ENCODE data around the gene CDK9.

The CDK9 gene

GRCh38 chr9:127809002-127809539 lies 23.2 kb downstream of the CDK9 start:
- TF ChIP-seq ZFX (IDR thresholded peaks at IDR 0.05; ENCODE audit: borderline replicate concordance) (no peak), CTCF (IDR thresholded peaks at IDR 0.05) (no peak)
- H3K27ac ChIP-seq = 0 out of 2 replicates have a peak overlapping the region, but pooled peaks have one; percentile 36

DNA sequence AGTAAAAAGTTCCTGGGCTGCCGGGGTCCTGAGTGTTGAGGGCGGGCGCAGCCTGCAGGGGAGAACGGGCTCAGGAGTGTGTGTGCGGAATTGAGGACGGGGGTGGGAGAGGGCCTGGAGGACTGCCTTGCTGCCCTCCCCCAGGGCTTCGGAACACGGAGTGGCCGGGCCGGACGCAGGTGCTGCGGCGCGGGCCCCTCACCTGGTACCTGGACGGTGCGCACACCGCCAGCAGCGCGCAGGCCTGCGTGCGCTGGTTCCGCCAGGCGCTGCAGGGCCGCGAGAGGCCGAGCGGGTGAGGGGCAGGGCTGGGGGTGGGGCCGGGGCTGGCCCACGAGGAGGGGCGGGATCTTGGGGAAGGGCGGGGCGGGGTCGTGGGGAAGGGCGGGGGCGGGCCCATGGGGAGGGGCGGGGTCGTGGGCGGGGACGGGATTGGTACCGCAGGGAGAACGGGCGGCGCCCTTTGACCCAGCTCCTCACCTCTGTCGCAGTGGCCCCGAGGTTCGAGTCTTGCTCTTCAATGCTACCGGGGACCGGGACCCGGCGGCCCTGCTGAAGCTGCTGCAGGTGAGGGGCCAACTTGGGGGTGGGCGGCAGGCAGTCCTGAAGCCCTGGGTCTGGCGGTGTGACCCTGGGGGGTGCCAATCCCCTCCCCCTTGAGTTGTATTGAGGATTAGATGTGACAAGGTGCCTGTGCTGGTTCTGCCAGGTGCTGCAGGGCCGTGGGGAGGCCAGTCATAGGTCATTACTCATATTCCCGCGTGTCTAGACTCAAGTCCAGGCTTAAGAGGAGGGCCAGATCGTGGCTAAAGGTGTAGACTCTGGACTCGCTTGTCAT lies 23.9 kb downstream of the CDK9 start:
- H3K27ac ChIP-seq = 0 out of 2 replicates have a peak overlapping the region, but pooled peaks have one; percentile 36
- TF ChIP-seq ZFX (IDR thresholded peaks at IDR 0.05; ENCODE audit: borderline replicate concordance) (no peak), CTCF (IDR thresholded peaks at IDR 0.05) (no peak)

- TF ChIP-seq CTCF (IDR thresholded peaks at IDR 0.05) = no peak
- TF ChIP-seq ZFX (IDR thresholded peaks at IDR 0.05; ENCODE audit: borderline replicate concordance) = no peak
- no peak overlapping the region for H3K27ac ChIP-seq
These were observed 24.7 kb downstream of the CDK9 start for GRCh38 chr9:127810378-127811187.

DNA sequence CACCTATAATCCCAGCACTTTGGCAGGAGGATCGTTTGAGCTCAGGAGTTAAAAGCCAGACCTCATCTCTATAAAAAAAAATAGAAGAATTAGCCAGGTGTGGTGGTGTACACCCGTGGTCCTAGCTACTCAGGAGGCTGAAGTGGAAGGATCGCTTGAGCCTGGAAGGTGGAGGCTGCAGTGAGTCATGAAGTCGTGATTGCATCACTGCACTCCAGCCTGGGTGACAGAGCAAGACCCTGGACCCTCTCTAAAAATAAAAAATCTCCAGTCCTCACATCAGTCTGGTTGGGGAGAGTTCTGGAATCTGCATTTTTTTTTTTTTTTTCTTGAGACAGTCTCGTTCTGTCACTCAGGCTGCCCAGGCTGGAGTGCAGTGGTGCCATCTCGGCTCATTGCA lies 26.2 kb downstream of the CDK9 start:
- TF ChIP-seq CTCF (IDR thresholded peaks at IDR 0.05) (no peak), ZFX (IDR thresholded peaks at IDR 0.05; ENCODE audit: borderline replicate concordance) (no peak)
- no peak overlapping the region for H3K27ac ChIP-seq

GRCh38 chr9:127812936-127813675 lies 27.3 kb downstream of the CDK9 start:
- no peak overlapping the region for H3K27ac ChIP-seq

More at GRCh38 chr9:127812936-127813675, 27.3 kb downstream of the CDK9 start:
- TF ChIP-seq ZFX (IDR thresholded peaks at IDR 0.05; ENCODE audit: borderline replicate concordance) (no peak), CTCF (IDR thresholded peaks at IDR 0.05) (no peak)
